Natural killer cell (primary cell): Measurements from ENCODE around the gene PRAC2. TPM values are rescaled to one million over a fixed set of nuclear protein-coding genes. Genes with fewer than 3 reads are reported as not detected.

Experiments
- ATAC-seq, 3 donors: fragments of 150-1000 bp in 2 of 3; fragments of 200-7000 bp in 1 of 3; cut with Tn5 transposase; 1 replicate in 1 of 3; 2 replicates in 2 of 3; pipeline ENCODE4 v1.10.0; 2021; ENCODE audit warnings: mild to moderate bottlenecking in 2 of 3, moderate library complexity in 2 of 3
- DNase-seq, 2 donors: peaks; one replicate each; pipeline versions ENCODE4 v3.0.0 to v3.0.0-alpha.2; 2013 to 2021; ENCODE audit warnings: mixed read lengths in 1 of 2
- H3K27ac ChIP-seq: one replicate; pipeline ENCODE4 v1.5.1; 2013; ENCODE audit warnings: mild to moderate bottlenecking, low read length
- H3K27me3 ChIP-seq: one replicate; pipeline ENCODE4 v1.6.1; 2013; ENCODE audit warnings: low read length; ENCODE audit not compliant: control insufficient read depth, insufficient read depth
- H3K36me3 ChIP-seq: one replicate; pipeline ENCODE4 v1.6.1; 2013; ENCODE audit warnings: low read length; ENCODE audit not compliant: control insufficient read depth, insufficient read depth
- H3K4me1 ChIP-seq: one replicate; pipeline ENCODE4 v1.6.1; 2013; ENCODE audit warnings: low read length; ENCODE audit not compliant: control insufficient read depth, insufficient read depth
- H3K4me3 ChIP-seq: one replicate; pipeline ENCODE4 v1.5.1; 2013; ENCODE audit warnings: low read length
- H3K9me3 ChIP-seq: one replicate; pipeline ENCODE4 v1.6.1; 2013; ENCODE audit warnings: low read length; ENCODE audit not compliant: control insufficient read depth, insufficient read depth
- H3K27ac Mint-ChIP-seq, 2 donors: one replicate each; pipeline ENCODE4 v1.8.0; 2022; ENCODE audit warnings: mild to moderate bottlenecking in 2 of 2, mixed read lengths in 2 of 2, moderate library complexity in 1 of 2
- H3K27me3 Mint-ChIP-seq, 2 donors: one replicate each; pipeline ENCODE4 v1.8.0; 2022; ENCODE audit warnings: low read depth in 2 of 2, mixed read lengths in 2 of 2
- H3K36me3 Mint-ChIP-seq: one replicate; pipeline ENCODE4 v1.8.0; 2022; ENCODE audit warnings: mixed read lengths
- H3K4me1 Mint-ChIP-seq, 2 donors: one replicate each; pipeline ENCODE4 v1.8.0; 2022; ENCODE audit warnings: mixed read lengths in 2 of 2
- H3K4me3 Mint-ChIP-seq: one replicate; pipeline ENCODE4 v1.8.0; 2022; ENCODE audit warnings: mild to moderate bottlenecking, moderate library complexity, mixed read lengths
- H3K9me3 Mint-ChIP-seq, 2 donors: one replicate each; pipeline ENCODE4 v1.8.0; 2022; ENCODE audit warnings: mixed read lengths in 2 of 2
- WGBS: methylation state at CpG from one replicate; pipeline ENCODE4 v1.1.7; 2013; ENCODE audit warnings: missing lambda C conversion rate; ENCODE audit not compliant: insufficient coverage; 5-methylcytosine and 5-hydroxymethylcytosine counted together
- intact Hi-C: fragments of 100-400 bp; cut with micrococcal nuclease; formaldehyde crosslinking; loops from one replicate; pipeline ENCODE4 v1.14.2; 2022
- total RNA-seq, 4 donors: library from RNA; stranded (reverse); fragments of 120-200 nt in 1 of 4; gene quantifications; one replicate each; pipeline versions ENCODE4 v1.2.3 to v1.2.4, GENCODE V29; 2013 to 2022
- TF ChIP-seq, protein P1 (sequence below): fragments of 200-600 bp; IDR thresholded peaks from one replicate; pipeline ENCODE4 v1.8.0; 2022; ENCODE audit warnings: antibody characterized with exemption

Gene PRAC2
- total RNA-seq, 3 donors from 2014 or later (not counting 1 experiment from before 2014, with no cell fraction given), result not detected

DNA sequence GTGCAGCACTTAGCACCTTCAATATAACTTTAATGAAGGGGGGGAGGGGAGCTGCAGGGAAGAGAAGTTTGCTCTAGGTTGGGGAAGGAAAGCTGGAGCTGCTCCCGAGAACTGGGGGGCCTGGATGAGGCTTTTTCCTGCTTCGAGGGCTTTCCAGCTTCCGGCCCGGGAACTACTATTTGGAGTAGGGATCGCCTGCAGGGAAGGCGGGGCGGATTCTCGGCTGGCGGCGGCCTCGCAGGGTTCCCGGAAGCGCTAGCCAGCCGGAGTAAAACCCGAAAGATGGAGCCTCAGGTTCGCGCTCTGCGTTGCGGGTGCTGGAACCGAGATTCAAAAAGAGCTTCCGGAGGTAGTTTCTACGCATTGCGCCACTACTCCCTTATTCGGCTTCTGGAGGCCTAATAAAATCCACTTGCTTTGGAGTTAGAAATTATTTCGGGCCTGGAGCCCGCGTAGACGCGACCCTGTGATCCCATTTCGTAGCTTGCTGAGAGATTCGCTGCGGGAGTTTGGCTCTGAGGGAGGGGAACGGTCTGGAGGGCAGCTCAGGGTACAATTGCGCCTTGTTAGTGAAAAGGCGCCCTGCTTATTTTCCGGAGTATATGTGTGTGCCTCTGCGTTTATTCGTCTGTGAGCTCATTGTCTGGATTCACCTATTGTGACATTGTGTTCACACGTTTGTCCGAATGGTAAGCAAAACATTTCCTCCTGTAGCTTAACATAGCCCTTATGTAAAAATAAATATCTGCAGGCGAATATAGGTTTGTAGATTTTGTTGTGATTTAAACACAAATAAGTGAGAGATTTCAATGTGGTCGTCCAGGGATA lies 652 bp downstream of the PRAC2 start:
- peak overlapping the region in 1 of 2 donors; percentile 70 for H3K27ac Mint-ChIP-seq

DNA sequence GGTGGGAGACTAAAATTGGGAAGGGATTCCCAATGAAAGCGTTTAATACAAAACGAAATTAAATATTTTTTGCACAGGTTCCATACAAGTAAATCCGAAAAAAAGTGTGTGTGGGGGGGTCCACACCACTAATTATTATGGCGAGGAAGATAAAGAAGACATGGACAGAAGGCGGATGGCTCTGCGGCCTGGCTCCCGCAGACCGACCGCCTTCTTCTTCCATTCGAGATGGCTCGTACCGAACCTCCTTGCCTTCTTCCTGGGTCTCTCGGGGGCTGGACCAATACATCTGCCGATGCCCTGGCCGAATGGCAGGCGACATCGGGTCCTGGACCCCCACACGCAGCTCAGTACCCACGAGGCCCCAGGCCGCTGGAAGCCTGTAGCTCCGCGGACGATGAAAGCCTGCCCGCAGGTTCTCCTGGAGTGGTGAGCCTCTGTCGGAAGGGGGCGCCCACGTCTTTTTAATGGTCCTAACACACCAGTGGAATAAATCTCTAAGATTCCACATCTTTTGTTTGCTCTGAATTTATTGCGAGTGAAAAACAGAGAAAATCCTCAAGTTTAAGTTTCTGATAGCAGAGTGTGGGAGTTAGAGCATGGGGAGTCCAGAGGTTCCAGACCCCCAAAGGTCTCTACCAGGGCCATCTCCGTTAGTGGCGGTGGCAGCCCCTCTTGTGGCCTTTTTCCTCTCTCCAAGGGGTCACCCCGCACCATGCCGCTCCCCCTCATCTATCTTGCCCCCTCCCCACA lies 1.4 kb downstream of the PRAC2 start:
- intact Hi-C loops, result loop anchor here (1.0 to 10.0 kb wide), 6 partner anchors 33 to 980 kb away; partner anchors contain the start of gene HOXB7
- Histone ChIP-seq H3K27ac (no peak overlapping the region), H3K4me3 (no peak overlapping the region), H3K36me3 (no peaks in the 10 kb centered on the region), H3K27me3 (peaks cover 96% of the 10 kb centered on the region), H3K9me3 (no peaks in the 10 kb centered on the region), H3K4me1 (peaks cover 52% of the 10 kb centered on the region)
- DNase-seq (peak; percentile 71 to 83), ATAC-seq (peak; percentile 66 to 79 (median 69))
- Mint-ChIP-seq H3K27me3 (peaks cover 85 to 87% of the 10 kb centered on the region in 2 donors), H3K36me3 (no peaks in the 10 kb centered on the region), H3K27ac (peak overlapping the region; percentile 35 to 70), H3K4me1 (peaks cover 27 to 56% of the 10 kb centered on the region in 2 donors), H3K9me3 (no peaks in the 10 kb centered on the region), H3K4me3 (peak overlapping the region; percentile 83)
- TF ChIP-seq, protein P1, sequence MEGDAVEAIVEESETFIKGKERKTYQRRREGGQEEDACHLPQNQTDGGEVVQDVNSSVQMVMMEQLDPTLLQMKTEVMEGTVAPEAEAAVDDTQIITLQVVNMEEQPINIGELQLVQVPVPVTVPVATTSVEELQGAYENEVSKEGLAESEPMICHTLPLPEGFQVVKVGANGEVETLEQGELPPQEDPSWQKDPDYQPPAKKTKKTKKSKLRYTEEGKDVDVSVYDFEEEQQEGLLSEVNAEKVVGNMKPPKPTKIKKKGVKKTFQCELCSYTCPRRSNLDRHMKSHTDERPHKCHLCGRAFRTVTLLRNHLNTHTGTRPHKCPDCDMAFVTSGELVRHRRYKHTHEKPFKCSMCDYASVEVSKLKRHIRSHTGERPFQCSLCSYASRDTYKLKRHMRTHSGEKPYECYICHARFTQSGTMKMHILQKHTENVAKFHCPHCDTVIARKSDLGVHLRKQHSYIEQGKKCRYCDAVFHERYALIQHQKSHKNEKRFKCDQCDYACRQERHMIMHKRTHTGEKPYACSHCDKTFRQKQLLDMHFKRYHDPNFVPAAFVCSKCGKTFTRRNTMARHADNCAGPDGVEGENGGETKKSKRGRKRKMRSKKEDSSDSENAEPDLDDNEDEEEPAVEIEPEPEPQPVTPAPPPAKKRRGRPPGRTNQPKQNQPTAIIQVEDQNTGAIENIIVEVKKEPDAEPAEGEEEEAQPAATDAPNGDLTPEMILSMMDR, result peak; percentile 74
- 7% methylated on average over 30 of the region's 32 CpGs for WGBS

More for the DNA sequence above, 652 bp downstream of the PRAC2 start:
- Mint-ChIP-seq H3K4me1 (peaks cover 23 to 55% of the 10 kb centered on the region in 2 donors), H3K4me3 (peak overlapping the region; percentile 83), H3K36me3 (no peaks in the 10 kb centered on the region), H3K9me3 (no peaks in the 10 kb centered on the region), H3K27me3 (peaks cover 84 to 85% of the 10 kb centered on the region in 2 donors)
- peak in 1 of 2 donors; percentile 60 for DNase-seq
- no peak overlapping the region for H3K4me3 ChIP-seq
- H3K27ac ChIP-seq, result no peak overlapping the region
- 6% methylated on average over 41 of the region's 42 CpGs for WGBS
- peaks cover 1% of the 10 kb centered on the region for H3K9me3 ChIP-seq
- intact Hi-C loops, result loop anchor here (1.0 to 10.0 kb wide), 6 partner anchors 34 to 979 kb away; partner anchors contain the start of gene HOXB7
- no peak for ATAC-seq
- H3K4me1 ChIP-seq, result peaks cover 52% of the 10 kb centered on the region
- TF ChIP-seq, protein P1, result no peak
- H3K36me3 ChIP-seq, result no peaks in the 10 kb centered on the region
- H3K27me3 ChIP-seq, result peaks cover 96% of the 10 kb centered on the region

GRCh38 chr17:48725004-48725287 lies 2.0 kb downstream of the PRAC2 start:
- H3K27me3 Mint-ChIP-seq, result peaks cover 82 to 86% of the 10 kb centered on the region in 2 donors
- H3K9me3 Mint-ChIP-seq, result no peaks in the 10 kb centered on the region
- Histone ChIP-seq H3K4me1 (peaks cover 48% of the 10 kb centered on the region), H3K4me3 (no peak overlapping the region), H3K9me3 (no peaks in the 10 kb centered on the region), H3K36me3 (no peaks in the 10 kb centered on the region), H3K27me3 (peaks cover 96% of the 10 kb centered on the region), H3K27ac (no peak overlapping the region)
- intact Hi-C loops, result loop anchor here (2.0 to 10.0 kb wide), 2 partner anchors 154 to 980 kb away; no protein-coding TSS in a partner anchor
- H3K4me1 Mint-ChIP-seq, result peaks cover 27 to 57% of the 10 kb centered on the region in 2 donors
- DNase-seq (peak in 1 of 2 donors; percentile 36), ATAC-seq (no peak)
- peak overlapping the region; percentile 45 for H3K4me3 Mint-ChIP-seq
- WGBS, result 2% methylated on average over 14 of the region's 16 CpGs
- no peak overlapping the region for H3K27ac Mint-ChIP-seq
- no peaks in the 10 kb centered on the region for H3K36me3 Mint-ChIP-seq
- TF ChIP-seq, protein P1, result no peak
